ENCODE results near the gene POLR2E.
A peak's percentile ranks its signal among the peaks of the same experiment; 100 is the strongest.

The POLR2E gene

DNA sequence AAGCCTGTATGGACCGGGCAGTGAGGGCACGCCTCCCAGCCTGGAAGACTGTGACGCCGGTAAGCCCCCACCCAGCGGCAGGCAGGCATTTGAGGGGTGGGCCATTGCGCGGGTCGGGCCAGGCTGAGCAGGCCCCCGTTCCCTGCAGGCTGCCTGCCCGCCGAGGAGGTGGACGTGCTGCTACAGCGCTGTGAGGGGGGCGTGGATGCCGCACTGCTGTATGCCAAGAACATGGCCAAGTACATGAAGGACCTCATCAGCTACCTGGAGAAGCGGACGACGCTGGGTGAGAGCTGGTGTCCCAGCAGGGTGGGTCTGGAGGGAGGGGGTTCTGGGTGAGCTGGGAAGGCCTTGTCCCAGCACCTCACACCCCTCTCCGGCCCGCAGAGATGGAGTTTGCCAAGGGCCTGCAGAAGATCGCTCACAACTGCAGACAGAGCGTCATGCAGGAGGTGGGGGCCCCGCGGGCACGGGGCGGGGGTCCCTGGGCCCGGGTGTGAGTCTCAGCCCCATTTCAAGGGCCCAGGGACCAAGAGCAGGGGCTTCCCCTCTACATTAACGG lies 21.1 kb downstream of the POLR2E start:
- Mint-ChIP-seq H3K36me3 (ENCODE audit: low read depth) (peaks cover 6% of the 10 kb centered on the region), H3K9me3 (no peaks in the 10 kb centered on the region), H3K4me1 (peaks cover 13% of the 10 kb centered on the region), H3K4me3 (no peak overlapping the region), H3K27ac (no peak overlapping the region), H3K27me3 (ENCODE audit: low read depth, poor library complexity) (peaks cover 35% of the 10 kb centered on the region)
- TF ChIP-seq, protein P1, sequence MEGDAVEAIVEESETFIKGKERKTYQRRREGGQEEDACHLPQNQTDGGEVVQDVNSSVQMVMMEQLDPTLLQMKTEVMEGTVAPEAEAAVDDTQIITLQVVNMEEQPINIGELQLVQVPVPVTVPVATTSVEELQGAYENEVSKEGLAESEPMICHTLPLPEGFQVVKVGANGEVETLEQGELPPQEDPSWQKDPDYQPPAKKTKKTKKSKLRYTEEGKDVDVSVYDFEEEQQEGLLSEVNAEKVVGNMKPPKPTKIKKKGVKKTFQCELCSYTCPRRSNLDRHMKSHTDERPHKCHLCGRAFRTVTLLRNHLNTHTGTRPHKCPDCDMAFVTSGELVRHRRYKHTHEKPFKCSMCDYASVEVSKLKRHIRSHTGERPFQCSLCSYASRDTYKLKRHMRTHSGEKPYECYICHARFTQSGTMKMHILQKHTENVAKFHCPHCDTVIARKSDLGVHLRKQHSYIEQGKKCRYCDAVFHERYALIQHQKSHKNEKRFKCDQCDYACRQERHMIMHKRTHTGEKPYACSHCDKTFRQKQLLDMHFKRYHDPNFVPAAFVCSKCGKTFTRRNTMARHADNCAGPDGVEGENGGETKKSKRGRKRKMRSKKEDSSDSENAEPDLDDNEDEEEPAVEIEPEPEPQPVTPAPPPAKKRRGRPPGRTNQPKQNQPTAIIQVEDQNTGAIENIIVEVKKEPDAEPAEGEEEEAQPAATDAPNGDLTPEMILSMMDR (IDR thresholded peaks at IDR 0.05), result no peak
- DNase-seq, result no peak

- no peak for DNase-seq
- H3K27me3 Mint-ChIP-seq (ENCODE audit: low read depth, poor library complexity), result peaks cover 42% of the 10 kb centered on the region
- H3K27ac Mint-ChIP-seq, result no peak overlapping the region
- peaks cover 18% of the 10 kb centered on the region for H3K4me1 Mint-ChIP-seq
- no peak overlapping the region for H3K4me3 Mint-ChIP-seq
- H3K36me3 Mint-ChIP-seq (ENCODE audit: low read depth), result peaks cover 6% of the 10 kb centered on the region
- no peaks in the 10 kb centered on the region for H3K9me3 Mint-ChIP-seq
- TF ChIP-seq, protein P1 (IDR thresholded peaks at IDR 0.05), result no peak
Observed at GRCh38 chr19:1073063-1073955, 21.9 kb downstream of the POLR2E start.

GRCh38 chr19:1072371-1073015 lies 22.7 kb downstream of the POLR2E start:
- peaks cover 6% of the 10 kb centered on the region for H3K36me3 Mint-ChIP-seq (ENCODE audit: low read depth)
- H3K27ac Mint-ChIP-seq, result no peak overlapping the region
- TF ChIP-seq, protein P1 (IDR thresholded peaks at IDR 0.05), result no peak
- H3K4me1 Mint-ChIP-seq, result peaks cover 18% of the 10 kb centered on the region
- no peak for DNase-seq
- peak overlapping the region; percentile 82 for H3K4me3 Mint-ChIP-seq
- no peaks in the 10 kb centered on the region for H3K9me3 Mint-ChIP-seq
- peaks cover 50% of the 10 kb centered on the region for H3K27me3 Mint-ChIP-seq (ENCODE audit: low read depth, poor library complexity)

- Mint-ChIP-seq H3K27me3 (ENCODE audit: low read depth, poor library complexity) (peaks cover 61% of the 10 kb centered on the region), H3K4me3 (peak overlapping the region; percentile 82), H3K9me3 (no peaks in the 10 kb centered on the region), H3K4me1 (peaks cover 20% of the 10 kb centered on the region), H3K36me3 (ENCODE audit: low read depth) (peaks cover 6% of the 10 kb centered on the region), H3K27ac (no peak overlapping the region)
- TF ChIP-seq, protein P1 (IDR thresholded peaks at IDR 0.05), result no peak
- peak; percentile 73 for DNase-seq
Observed at GRCh38 chr19:1070931-1071791, 24.0 kb downstream of the POLR2E start.

DNA sequence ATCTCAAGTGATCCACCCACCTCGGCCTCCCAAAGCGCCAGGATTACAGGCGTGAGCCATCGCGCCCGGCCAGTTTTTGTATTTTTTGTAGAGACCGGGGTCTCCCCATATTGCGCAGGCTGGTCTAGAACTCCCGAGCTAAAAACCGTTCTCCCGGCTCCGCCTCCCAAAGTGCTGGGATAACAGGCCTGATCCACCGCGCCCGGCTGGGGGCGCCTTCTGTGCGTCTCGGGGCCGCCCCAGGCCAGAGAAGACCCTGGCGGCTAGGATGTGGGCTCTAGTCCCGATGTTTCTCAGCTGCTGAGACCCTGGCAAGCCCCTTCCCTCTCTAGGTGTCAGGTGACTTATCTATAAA lies 24.6 kb downstream of the POLR2E start:
- DNase-seq, result no peak
- Mint-ChIP-seq H3K27me3 (ENCODE audit: low read depth, poor library complexity) (peaks cover 67% of the 10 kb centered on the region), H3K36me3 (ENCODE audit: low read depth) (peaks cover under 1% of the 10 kb centered on the region), H3K4me1 (peaks cover 22% of the 10 kb centered on the region), H3K9me3 (no peaks in the 10 kb centered on the region), H3K27ac (no peak overlapping the region), H3K4me3 (no peak overlapping the region)
- TF ChIP-seq, protein P1 (IDR thresholded peaks at IDR 0.05), result no peak

Data from nephron progenitor cell (in vitro differentiated cells).